Activated CD8-positive, alpha-beta T cell treated with anti-CD3 and anti-CD28 coated beads for 36 hours (primary cell): Measurements from ENCODE around the gene ATP6V1C2. TPM values are rescaled to one million over a fixed set of nuclear protein-coding genes. Genes with fewer than 3 reads are reported as not detected.

ENCODE experiments used
- ATAC-seq: fragments of 200-7000 bp; cut with Tn5 transposase; one replicate; pipeline ENCODE4 v1.10.0; 2021; ENCODE audit warnings: mild to moderate bottlenecking, moderate library complexity
- CTCF ChIA-PET: fragments of 350-600 bp; sonication (Branson Sonifier 250); formaldehyde crosslinking; loops from one replicate; lab custom pipeline; 2021; ENCODE audit warnings: antibody characterized with exemption; lab: Charles Lee
- POLR2A ChIA-PET: fragments of 350-600 bp; sonication (Branson Sonifier 250); formaldehyde crosslinking; loops from one replicate; lab custom pipeline; 2021; ENCODE audit warnings: antibody characterized with exemption; lab: Charles Lee
- DNase-seq: peaks from one replicate; pipeline ENCODE4 v3.0.0-alpha.2; 2020
- H3K27ac Mint-ChIP-seq: one replicate; pipeline ENCODE4 v1.8.0; 2021; ENCODE audit warnings: mild to moderate bottlenecking, mixed read lengths
- H3K27me3 Mint-ChIP-seq: one replicate; pipeline ENCODE4 v1.8.0; 2021; ENCODE audit warnings: mixed read lengths
- H3K36me3 Mint-ChIP-seq: one replicate; pipeline ENCODE4 v1.8.0; 2021; ENCODE audit warnings: low read depth, mixed read lengths
- H3K4me1 Mint-ChIP-seq: one replicate; pipeline ENCODE4 v1.8.0; 2021; ENCODE audit warnings: low read depth, mixed read lengths
- H3K4me3 Mint-ChIP-seq: one replicate; pipeline ENCODE4 v1.8.0; 2021; ENCODE audit warnings: mild to moderate bottlenecking, moderate library complexity, mixed read lengths
- H3K9me3 Mint-ChIP-seq: one replicate; pipeline ENCODE4 v1.8.0; 2021; ENCODE audit warnings: mixed read lengths
- CTCF ChIP-seq: fragments of 200-600 bp; IDR thresholded peaks from one replicate; pipeline ENCODE4 v1.8.0; 2022; ENCODE audit warnings: antibody characterized with exemption, mild to moderate bottlenecking
- intact Hi-C: fragments of 100-400 bp; cut with micrococcal nuclease; formaldehyde crosslinking; loops from one replicate; pipeline ENCODE4 v1.10.0; 2022
- total RNA-seq, 2 experiments: library from RNA; stranded (reverse); gene quantifications; one replicate each; pipeline ENCODE4 v1.2.3, GENCODE V29; 2021

ATP6V1C2 gene
- total RNA-seq, 2 experiments from 2014 or later = not detected

- Mint-ChIP-seq H3K9me3 (no peaks in the 10 kb centered on the region), H3K27me3 (no peaks in the 10 kb centered on the region), H3K36me3 (peaks cover 77% of the 10 kb centered on the region), H3K27ac (no peak overlapping the region), H3K4me3 (no peak overlapping the region), H3K4me1 (peaks cover 9% of the 10 kb centered on the region)
- ATAC-seq (no peak), DNase-seq (no peak)
- TF ChIP-seq CTCF = no peak
- CTCF ChIA-PET = interaction anchor here (0.8 kb wide), 1 partner anchor 10 kb away, joined by 3 read pairs; no protein-coding TSS in a partner anchor
- POLR2A ChIA-PET = interaction anchor here (0.6 kb wide), 1 partner anchor 78 kb away, joined by 3 read pairs; no protein-coding TSS in a partner anchor
- intact Hi-C loops = no loop called here
Observed at GRCh38 chr2:10786240-10786982, 65.0 kb downstream of the ATP6V1C2 start.

GRCh38 chr2:10787176-10787968 lies 65.9 kb downstream of the ATP6V1C2 start:
- TF ChIP-seq CTCF = peak; percentile 14
- ATAC-seq (no peak), DNase-seq (peak; percentile 49)
- Mint-ChIP-seq H3K36me3 (peaks cover 83% of the 10 kb centered on the region), H3K4me1 (peaks cover 17% of the 10 kb centered on the region), H3K4me3 (no peak overlapping the region), H3K9me3 (no peaks in the 10 kb centered on the region), H3K27me3 (no peaks in the 10 kb centered on the region), H3K27ac (no peak overlapping the region)
- ChIA-PET POLR2A (interaction anchor here (0.6 kb wide), 1 partner anchor 77 kb away, joined by 3 read pairs; no protein-coding TSS in a partner anchor), CTCF (interaction anchor here (0.6 kb wide), 1 partner anchor 35 kb away, joined by 3 read pairs; no protein-coding TSS in a partner anchor)
- intact Hi-C loops = no loop called here

- Mint-ChIP-seq H3K4me1 (peaks cover 22% of the 10 kb centered on the region), H3K27me3 (no peaks in the 10 kb centered on the region), H3K27ac (no peak overlapping the region), H3K36me3 (peaks cover 83% of the 10 kb centered on the region), H3K4me3 (no peak overlapping the region), H3K9me3 (no peaks in the 10 kb centered on the region)
- ATAC-seq (no peak), DNase-seq (no peak)
- TF ChIP-seq CTCF = no peak
- intact Hi-C loops = no loop called here
- CTCF ChIA-PET = interaction anchor here (1.8 kb wide), 1 partner anchor 29 kb away, joined by 3 read pairs; no protein-coding TSS in a partner anchor
- POLR2A ChIA-PET = interaction anchor here (1.3 kb wide), 1 partner anchor 23 kb away, joined by 4 read pairs; the partner anchor contains the start of gene PDIA6
Observed at GRCh38 chr2:10788855-10789254, 67.4 kb downstream of the ATP6V1C2 start.

- no peak for TF ChIP-seq CTCF
- peak; percentile 43 for DNase-seq
- POLR2A ChIA-PET = interaction anchor here (0.9 to 1.2 kb wide), 2 partner anchors 9 to 22 kb away, joined by 3 to 6 read pairs; partner anchors contain the start of gene PDIA6
- Mint-ChIP-seq H3K9me3 (no peaks in the 10 kb centered on the region), H3K27ac (peak overlapping the region; percentile 63), H3K27me3 (no peaks in the 10 kb centered on the region), H3K4me3 (no peak overlapping the region), H3K4me1 (peaks cover 22% of the 10 kb centered on the region), H3K36me3 (peaks cover 80% of the 10 kb centered on the region)
- peak; percentile 82 for ATAC-seq
- CTCF ChIA-PET = interaction anchor here (1.0 to 1.9 kb wide), 3 partner anchors 8 to 26 kb away, joined by 3 to 6 read pairs (median 3); partner anchors contain the start of gene PDIA6
- intact Hi-C loops = no loop called here
Observed at GRCh38 chr2:10790228-10790973, 69.0 kb downstream of the ATP6V1C2 start.
